Muscle layer of colon (tissue), 2 donors: Measurements from ENCODE around the gene SLC66A2.

Experiments
- H3K27ac ChIP-seq: one replicate; pipeline ENCODE4 v1.7.0; 2013; ENCODE audit warnings: low read depth, mild to moderate bottlenecking, low read length, moderate library complexity
- H3K27me3 ChIP-seq, 2 donors: one replicate each; pipeline ENCODE4 v1.7.0; 2013; ENCODE audit warnings: low read length in 2 of 2, mild to moderate bottlenecking in 2 of 2; ENCODE audit not compliant: insufficient read depth in 2 of 2, control insufficient read depth in 1 of 2
- H3K36me3 ChIP-seq: one replicate; pipeline ENCODE4 v1.7.0; 2013; ENCODE audit warnings: mild to moderate bottlenecking, low read length; ENCODE audit not compliant: insufficient read depth
- H3K4me1 ChIP-seq: one replicate; pipeline ENCODE4 v1.7.0; 2013; ENCODE audit warnings: mild to moderate bottlenecking, low read length; ENCODE audit not compliant: insufficient read depth
- H3K4me3 ChIP-seq, 2 donors: one replicate each; pipeline ENCODE4 v1.7.0; 2013; ENCODE audit warnings: low read length in 2 of 2, low read depth in 1 of 2, mild to moderate bottlenecking in 1 of 2, moderate library complexity in 1 of 2
- H3K9ac ChIP-seq: one replicate; pipeline ENCODE4 v1.7.0; 2013; ENCODE audit warnings: low read length
- H3K9me3 ChIP-seq: one replicate; pipeline ENCODE4 v1.7.0; 2013; ENCODE audit warnings: mild to moderate bottlenecking, low read length
- donor health status: abdominal sarcoma.
- donor health status: Adenocarcinoma of cecum.

SLC66A2 gene

GRCh38 chr18:79931475-79931874, 20.0 kb downstream of the SLC66A2 start:
- H3K9ac ChIP-seq: no peak overlapping the region
- H3K9me3 ChIP-seq: peaks cover 19% of the 10 kb centered on the region
- no peaks in the 10 kb centered on the region for H3K4me1 ChIP-seq
- no peak overlapping the region for H3K27ac ChIP-seq
- H3K36me3 ChIP-seq: peaks cover 17% of the 10 kb centered on the region
- H3K27me3 ChIP-seq: no peaks in the 10 kb centered on the region
- H3K4me3 ChIP-seq: no peak overlapping the region

DNA sequence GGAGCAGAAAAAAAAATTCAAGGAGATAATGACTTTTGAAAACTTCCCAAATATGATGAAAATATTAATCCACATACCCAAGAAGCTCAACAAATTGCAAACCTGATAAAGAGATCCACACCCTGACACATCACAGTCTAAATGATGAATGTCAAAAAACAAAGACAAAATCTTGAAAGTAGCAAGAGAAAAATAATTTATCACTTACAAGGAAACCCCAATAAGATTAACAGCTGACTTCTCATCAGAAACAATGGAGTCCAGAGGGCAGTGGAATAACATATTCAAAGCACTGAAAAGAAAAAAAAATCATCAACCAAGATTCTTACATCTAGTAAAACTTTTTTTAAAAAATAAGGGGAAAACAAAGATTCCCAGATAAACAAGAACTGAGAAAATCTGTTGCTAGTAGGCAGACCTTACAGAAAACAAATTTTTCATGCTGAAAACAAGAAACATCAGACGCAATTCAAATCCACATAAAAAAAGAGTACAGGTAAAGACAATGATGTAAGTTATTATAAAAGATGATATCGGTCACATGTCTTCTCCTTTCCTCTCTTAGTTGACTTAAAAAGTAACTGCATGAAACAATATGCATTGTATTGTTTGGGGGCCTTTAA, 21.3 kb downstream of the SLC66A2 start:
- Histone ChIP-seq H3K9me3 (peaks cover 19% of the 10 kb centered on the region), H3K4me3 (no peak overlapping the region), H3K9ac (no peak overlapping the region), H3K36me3 (peaks cover 17% of the 10 kb centered on the region), H3K4me1 (peaks cover 2% of the 10 kb centered on the region), H3K27ac (no peak overlapping the region), H3K27me3 (no peaks in the 10 kb centered on the region)

- Histone ChIP-seq H3K27ac (no peak overlapping the region), H3K36me3 (peaks cover 21% of the 10 kb centered on the region), H3K9ac (no peak overlapping the region), H3K4me1 (peaks cover 5% of the 10 kb centered on the region), H3K27me3 (no peaks in the 10 kb centered on the region), H3K4me3 (no peak overlapping the region), H3K9me3 (peaks cover 19% of the 10 kb centered on the region)
Measured at GRCh38 chr18:79928563-79928960, 22.9 kb downstream of the SLC66A2 start.

GRCh38 chr18:79927607-79928562, 23.6 kb downstream of the SLC66A2 start:
- peaks cover 21% of the 10 kb centered on the region for H3K36me3 ChIP-seq
- no peaks in the 10 kb centered on the region for H3K27me3 ChIP-seq
- peaks cover 15% of the 10 kb centered on the region for H3K9me3 ChIP-seq
- peaks cover 5% of the 10 kb centered on the region for H3K4me1 ChIP-seq
- no peak overlapping the region for H3K27ac ChIP-seq
- no peak overlapping the region for H3K4me3 ChIP-seq
- H3K9ac ChIP-seq: no peak overlapping the region

- H3K36me3 ChIP-seq: peaks cover 21% of the 10 kb centered on the region
Measured at GRCh38 chr18:79926715-79927606, 24.5 kb downstream of the SLC66A2 start.

DNA sequence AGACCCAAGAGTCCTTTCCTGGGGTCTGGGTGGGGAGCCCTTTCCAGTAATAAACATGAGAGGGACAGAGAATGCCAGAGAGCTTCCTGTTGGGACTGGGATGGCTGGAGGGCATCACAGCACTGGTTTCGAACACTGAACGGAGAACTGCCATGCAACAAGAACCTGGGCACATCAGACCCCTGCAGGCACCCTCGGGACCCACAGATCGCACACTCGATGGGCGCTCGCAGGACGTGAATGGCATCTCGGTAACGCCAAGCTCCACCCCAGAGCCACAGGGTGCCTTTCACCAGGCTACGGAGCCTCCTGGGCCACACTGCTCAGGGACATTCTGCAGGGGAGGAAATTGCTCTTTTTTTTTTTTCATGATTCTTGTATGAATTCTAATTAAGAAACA, 25.1 kb downstream of the SLC66A2 start:
- Histone ChIP-seq H3K27me3 (no peaks in the 10 kb centered on the region), H3K36me3 (peaks cover 21% of the 10 kb centered on the region), H3K27ac (no peak overlapping the region), H3K9ac (no peak overlapping the region), H3K9me3 (peaks cover 13% of the 10 kb centered on the region), H3K4me3 (no peak overlapping the region), H3K4me1 (peaks cover 5% of the 10 kb centered on the region)

More at GRCh38 chr18:79926715-79927606, 24.5 kb downstream of the SLC66A2 start:
- Histone ChIP-seq H3K27me3 (no peaks in the 10 kb centered on the region), H3K4me1 (peaks cover 5% of the 10 kb centered on the region), H3K9me3 (peaks cover 13% of the 10 kb centered on the region), H3K9ac (no peak overlapping the region), H3K4me3 (no peak overlapping the region), H3K27ac (no peak overlapping the region)

DNA sequence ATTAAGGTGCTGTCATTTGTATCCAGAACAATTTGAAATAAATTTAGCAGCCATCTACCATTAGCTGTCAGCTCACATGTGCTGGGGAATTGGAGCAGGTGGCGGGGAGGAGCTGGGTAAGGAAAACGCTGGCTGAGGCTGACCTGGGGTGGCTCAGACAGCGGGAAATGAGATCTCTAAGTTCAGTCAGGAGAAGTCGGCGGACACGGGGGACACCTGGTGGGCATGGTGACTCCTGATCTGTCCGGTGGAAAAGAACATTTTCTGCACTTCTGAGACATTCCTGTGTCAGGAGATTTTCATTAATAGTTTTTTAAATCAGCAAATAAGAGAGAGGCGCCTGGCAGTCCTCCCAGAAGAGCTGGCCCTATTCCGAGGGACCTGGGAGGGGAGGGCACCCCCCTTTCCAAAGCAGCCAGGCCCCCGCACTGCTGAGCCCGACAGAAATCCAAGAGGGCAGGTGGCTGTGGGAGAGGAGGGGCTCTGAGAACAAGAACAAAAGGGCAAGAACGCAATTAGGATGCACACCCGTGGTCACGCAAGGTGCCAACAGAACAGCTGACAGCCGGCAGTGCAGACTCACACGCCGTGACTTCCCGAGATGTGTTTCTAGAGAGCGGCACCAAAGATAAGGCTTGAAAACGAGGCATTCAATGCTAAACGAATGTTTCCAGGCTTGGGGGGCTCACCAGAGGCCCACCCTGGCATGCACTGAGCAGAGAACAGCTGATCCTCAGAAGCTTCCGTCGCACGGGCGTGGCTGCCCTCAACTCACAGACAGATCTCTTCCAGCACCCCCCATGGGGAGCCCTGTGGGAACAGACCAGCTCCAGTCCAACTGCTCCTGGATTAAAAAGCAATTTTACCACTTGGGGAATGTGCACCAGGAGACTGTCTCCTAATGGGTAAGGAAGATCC, 26.4 kb downstream of the SLC66A2 start:
- Histone ChIP-seq H3K9me3 (peaks cover 11% of the 10 kb centered on the region), H3K27ac (no peak overlapping the region), H3K4me1 (peaks cover 5% of the 10 kb centered on the region), H3K36me3 (peaks cover 21% of the 10 kb centered on the region), H3K27me3 (no peaks in the 10 kb centered on the region), H3K4me3 (no peak overlapping the region), H3K9ac (no peak overlapping the region)

GRCh38 chr18:79923896-79924585, 27.4 kb downstream of the SLC66A2 start:
- H3K27ac ChIP-seq: no peak overlapping the region
- no peaks in the 10 kb centered on the region for H3K27me3 ChIP-seq
- H3K4me1 ChIP-seq: peaks cover 5% of the 10 kb centered on the region
- H3K36me3 ChIP-seq: peaks cover 17% of the 10 kb centered on the region
- H3K4me3 ChIP-seq: no peak overlapping the region
- no peak overlapping the region for H3K9ac ChIP-seq
- peaks cover under 1% of the 10 kb centered on the region for H3K9me3 ChIP-seq

GRCh38 chr18:79922971-79923411, 28.5 kb downstream of the SLC66A2 start:
- Histone ChIP-seq H3K9me3 (no peaks in the 10 kb centered on the region), H3K4me1 (peaks cover 5% of the 10 kb centered on the region), H3K36me3 (peaks cover 14% of the 10 kb centered on the region), H3K27me3 (no peaks in the 10 kb centered on the region), H3K9ac (no peak overlapping the region), H3K4me3 (no peak overlapping the region), H3K27ac (no peak overlapping the region)
